ENCODE results near the gene PLTP.

DNA sequence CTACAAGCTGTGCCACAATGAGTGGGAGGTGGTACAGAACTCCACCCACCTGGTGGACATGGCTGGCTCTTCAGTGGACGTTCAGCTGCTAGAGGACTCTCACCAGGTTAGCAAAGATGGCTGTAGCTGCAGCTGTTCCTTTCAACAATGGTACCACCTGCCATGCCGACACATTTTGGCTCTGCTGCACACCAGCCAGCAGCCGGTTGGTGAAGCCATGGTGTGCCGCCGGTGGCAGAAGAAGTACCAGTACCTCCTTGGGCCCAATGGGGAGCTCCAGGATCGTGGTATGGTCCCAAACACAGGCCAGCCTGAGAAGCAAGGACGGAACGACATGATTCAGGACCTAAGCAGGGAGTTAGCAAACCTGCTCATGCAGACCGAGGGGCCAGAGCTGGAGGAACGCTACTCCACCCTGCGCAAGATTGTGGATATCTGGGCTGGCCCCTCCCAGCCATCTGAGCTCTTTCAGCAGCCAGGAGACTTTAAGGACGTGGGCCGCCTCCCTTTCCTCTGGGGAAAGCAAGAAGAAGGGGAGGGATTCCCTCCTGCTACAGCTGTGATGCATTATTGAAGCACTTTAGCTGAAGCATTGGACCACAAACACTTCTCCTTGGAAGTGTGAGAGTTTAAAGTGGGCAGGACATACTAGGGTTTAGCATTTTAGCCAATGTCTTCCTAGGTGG, 33.7 kb downstream of the PLTP start:
- TF ChIP-seq POLR2A (IDR thresholded peaks at IDR 0.05) (no peak), CTCF (IDR thresholded peaks at IDR 0.05) (no peak)
